IMR-90 (cell line): ENCODE results near the gene NR6A1. TPM values are rescaled to one million over a fixed set of nuclear protein-coding genes. Genes with fewer than 3 reads are reported as not detected.

ENCODE experiments used
- ATAC-seq: fragments of 200-7000 bp; cut with Tn5 transposase; 2 replicates; pipeline ENCODE4 v1.9.1; 2020; ENCODE audit warnings: low read depth, mild to moderate bottlenecking, moderate library complexity
- BruUV-seq: library from RNA; stranded (reverse); fragments of 400-500 nt; replicated peaks from 2 replicates; lab custom pipeline; 2021; lab: Mats Ljungman, UMichigan
- CTCF ChIA-PET: fragments of 300-600 bp; formaldehyde crosslinking; extraction: SDS; loops from one replicate; lab custom pipeline; 2021; ENCODE audit warnings: antibody characterized with exemption; lab: Yijun Ruan, JAX
- POLR2A ChIA-PET: fragments of 300-600 bp; sonication (Branson Sonifier 250); formaldehyde crosslinking; loops from one replicate; lab custom pipeline; 2022; ENCODE audit warnings: antibody characterized with exemption; ENCODE audit not compliant: unreplicated experiment; lab: Charles Lee
- DNase-seq: peaks from one replicate; pipeline ENCODE4 v3.0.0; 2013
- H2AFZ ChIP-seq: replicated peaks from 2 replicates; pipeline ENCODE3; 2013; ENCODE audit warnings: low read length, mild to moderate bottlenecking; ENCODE audit not compliant: poor library complexity
- H2AK5ac ChIP-seq: 2 replicates; pipeline ENCODE4 v1.6.1; 2013; ENCODE audit warnings: low read depth, low read length, inconsistent platforms
- H2AK9ac ChIP-seq: replicated peaks from 2 replicates; pipeline ENCODE3; 2013; ENCODE audit warnings: mild to moderate bottlenecking, low read depth, low read length, moderate library complexity; ENCODE audit not compliant: poor library complexity
- H2BK120ac ChIP-seq: 2 replicates; pipeline ENCODE4 v1.6.1; 2013; ENCODE audit warnings: low read depth, low read length, inconsistent platforms
- H2BK15ac ChIP-seq: 3 replicates; pipeline ENCODE4 v1.6.1; 2013; ENCODE audit warnings: low read depth, low read length, inconsistent platforms
- H2BK20ac ChIP-seq: 2 replicates; pipeline ENCODE4 v1.6.1; 2013; ENCODE audit warnings: low read depth, mild to moderate bottlenecking, inconsistent platforms, low read length, moderate library complexity
- H2BK5ac ChIP-seq: 2 replicates; pipeline ENCODE4 v1.6.1; 2013; ENCODE audit warnings: mild to moderate bottlenecking, low read depth, low read length, inconsistent platforms; ENCODE audit not compliant: poor library complexity, severe bottlenecking
- H3K14ac ChIP-seq: replicated peaks from 2 replicates; pipeline ENCODE4 v1.6.1; 2013; ENCODE audit warnings: low read depth, low read length, inconsistent platforms
- H3K18ac ChIP-seq: 2 replicates; pipeline ENCODE4 v1.6.1; 2013; ENCODE audit warnings: low read depth, low read length, control low read depth
- H3K23ac ChIP-seq: 2 replicates; pipeline ENCODE4 v1.6.1; 2013; ENCODE audit warnings: low read depth, low read length, inconsistent platforms
- H3K27ac ChIP-seq: 2 replicates; pipeline ENCODE4 v1.5.1; 2013; ENCODE audit warnings: mild to moderate bottlenecking, control low read depth, low read length; ENCODE audit not compliant: insufficient read depth
- H3K27me3 ChIP-seq: 2 replicates; pipeline ENCODE4 v1.6.1; 2013; ENCODE audit warnings: low read length; ENCODE audit not compliant: control insufficient read depth, insufficient read depth
- H3K36me3 ChIP-seq: 2 replicates; pipeline ENCODE4 v1.6.1; 2013; ENCODE audit warnings: low read length, mixed read lengths; ENCODE audit not compliant: control insufficient read depth, insufficient read depth
- H3K4ac ChIP-seq: 2 replicates; pipeline ENCODE4 v1.6.1; 2013; ENCODE audit warnings: low read depth, low read length, inconsistent platforms
- H3K4me1 ChIP-seq: 2 replicates; pipeline ENCODE4 v1.6.1; 2013; ENCODE audit warnings: low read length, mixed read lengths; ENCODE audit not compliant: control insufficient read depth, insufficient read depth
- H3K4me2 ChIP-seq: 2 replicates; pipeline ENCODE4 v1.6.1; 2013; ENCODE audit warnings: low read depth, mild to moderate bottlenecking, control low read depth, low read length, moderate library complexity
- H3K4me3 ChIP-seq: 2 replicates; pipeline ENCODE4 v1.5.1; 2013; ENCODE audit warnings: low read depth, mild to moderate bottlenecking, control low read depth, low read length, moderate library complexity; ENCODE audit not compliant: insufficient read depth
- H3K56ac ChIP-seq: 2 replicates; pipeline ENCODE4 v1.6.1; 2013; ENCODE audit warnings: low read length, inconsistent platforms; ENCODE audit not compliant: insufficient read depth; ENCODE audit errors: extremely low read depth
- H3K79me1 ChIP-seq, 2 experiments: 2 replicates each; pipeline ENCODE4 v1.6.1; 2013; ENCODE audit warnings: low read length in 2 of 2, inconsistent platforms in 1 of 2, low read depth in 1 of 2
- H3K9ac ChIP-seq: 2 replicates; pipeline ENCODE4 v1.6.1; 2013; ENCODE audit warnings: low read depth, low read length, control low read depth
- H3K9me1 ChIP-seq: 2 replicates; pipeline ENCODE4 v1.6.1; 2013; ENCODE audit warnings: low read length, inconsistent platforms; ENCODE audit not compliant: insufficient read depth
- H3K9me3 ChIP-seq: 2 replicates; pipeline ENCODE4 v1.6.1; 2013; ENCODE audit warnings: low read length; ENCODE audit not compliant: control insufficient read depth, insufficient read depth
- H4K20me1 ChIP-seq: 2 replicates; pipeline ENCODE4 v1.6.1; 2013; ENCODE audit warnings: low read length, inconsistent platforms; ENCODE audit not compliant: insufficient read depth
- H4K5ac ChIP-seq: 2 replicates; pipeline ENCODE4 v1.6.1; 2013; ENCODE audit warnings: mild to moderate bottlenecking, low read depth, low read length, control low read depth
- H4K8ac ChIP-seq, 2 experiments: 2 replicates each; pipeline ENCODE4 v1.6.1; 2013; ENCODE audit warnings: low read depth in 2 of 2, low read length in 2 of 2, control low read depth in 1 of 2, inconsistent platforms in 1 of 2
- H4K91ac ChIP-seq: 2 replicates; pipeline ENCODE4 v1.6.1; 2013; ENCODE audit warnings: low read depth, low read length, inconsistent platforms; ENCODE audit not compliant: insufficient read depth
- BHLHE40 ChIP-seq: fragments of 150-350 bp; IDR thresholded peaks from 2 replicates; pipeline ENCODE4 v1.6.1; 2016; ENCODE audit warnings: mild to moderate bottlenecking, low read depth, low read length
- CEBPB ChIP-seq: IDR thresholded peaks from 2 replicates; pipeline ENCODE4 v1.6.1; 2012; ENCODE audit warnings: low read depth, low read length, improper control_type of control experiment
- CHD1 ChIP-seq: IDR thresholded peaks from 2 replicates; pipeline ENCODE4 v1.6.1; 2012; ENCODE audit warnings: low read depth, low read length, improper control_type of control experiment
- CTCF ChIP-seq: conservative IDR thresholded peaks from 2 replicates; pipeline ENCODE4 v1.5.1; 2012; ENCODE audit warnings: mild to moderate bottlenecking, low read depth, low read length, improper control_type of control experiment
- ELK1 ChIP-seq: fragments of 150-350 bp; IDR thresholded peaks from 2 replicates; pipeline ENCODE4 v1.6.1; 2016; ENCODE audit warnings: low read depth, mild to moderate bottlenecking, low read length, moderate library complexity, borderline replicate concordance
- FOS ChIP-seq: fragments of 150-350 bp; IDR thresholded peaks from 2 replicates; pipeline ENCODE4 v1.6.1; 2016; ENCODE audit warnings: low read depth, low read length
- MAFK ChIP-seq: IDR thresholded peaks from 2 replicates; pipeline ENCODE4 v1.6.1; 2012; ENCODE audit warnings: low read depth, low read length, improper control_type of control experiment
- MAZ ChIP-seq: IDR thresholded peaks from 2 replicates; pipeline ENCODE4 v1.6.1; 2012; ENCODE audit warnings: low read depth, mild to moderate bottlenecking, low read length, improper control_type of control experiment, moderate library complexity, borderline replicate concordance
- MXI1 ChIP-seq: IDR thresholded peaks from 2 replicates; pipeline ENCODE4 v1.6.1; 2012; ENCODE audit warnings: low read depth, mild to moderate bottlenecking, low read length, moderate library complexity, borderline replicate concordance
- NFE2L2 ChIP-seq: fragments of 150-350 bp; IDR thresholded peaks from 2 replicates; pipeline ENCODE4 v1.6.1; 2016; ENCODE audit warnings: low read depth, mild to moderate bottlenecking, low read length
- POLR2A ChIP-seq: IDR thresholded peaks from 2 replicates; pipeline ENCODE4 v1.6.1; 2012; ENCODE audit warnings: mild to moderate bottlenecking, low read depth, low read length
- RAD21 ChIP-seq: IDR thresholded peaks from 2 replicates; pipeline ENCODE4 v1.6.1; 2012; ENCODE audit warnings: low read length, improper control_type of control experiment
- RCOR1 ChIP-seq: IDR thresholded peaks from 2 replicates; pipeline ENCODE4 v1.6.1; 2012; ENCODE audit warnings: mild to moderate bottlenecking, low read length, improper control_type of control experiment; ENCODE audit not compliant: insufficient replicate concordance
- RFX5 ChIP-seq: IDR thresholded peaks from 2 replicates; pipeline ENCODE4 v1.8.0; 2012; ENCODE audit warnings: low read depth, mild to moderate bottlenecking, low read length, moderate library complexity
- SMC3 ChIP-seq: fragments of 150-350 bp; IDR thresholded peaks from 2 replicates; pipeline ENCODE4 v1.6.1; 2016; ENCODE audit warnings: low read depth, mild to moderate bottlenecking, antibody characterized with exemption, low read length, moderate library complexity
- USF2 ChIP-seq: fragments of 150-350 bp; IDR thresholded peaks from 2 replicates; pipeline ENCODE4 v1.6.1; 2017; ENCODE audit warnings: mild to moderate bottlenecking, antibody characterized with exemption, low read length, low read depth
- WGBS, 2 experiments: methylation state at CpG; one replicate each; pipeline versions ENCODE4 v1.1.5 to v1.1.7; 2013; ENCODE audit warnings: missing lambda C conversion rate in 2 of 2; ENCODE audit not compliant: insufficient read length in 1 of 2; ENCODE audit errors: extremely low coverage in 2 of 2; 5-methylcytosine and 5-hydroxymethylcytosine counted together
- dilution Hi-C: fragments of 300-500 bp; cut with HindIII; formaldehyde crosslinking; loops from one replicate; pipeline ENCODE4 v1.14.3; 2018; ENCODE audit warnings: low sequenced_read_pairs; ENCODE audit not compliant: unreplicated experiment
- in situ Hi-C: fragments of 300-500 bp; cut with MboI; formaldehyde crosslinking; loops from 3 replicates; pipeline ENCODE4 v1.14.3; 2019; ENCODE audit warnings: low sequenced_read_pairs, inconsistent platforms, mixed read lengths
- intact Hi-C: fragments of 100-400 bp; cut with micrococcal nuclease; formaldehyde crosslinking; loops from 2 replicates; pipeline ENCODE4 v1.10.0; 2022
- polyA plus RNA-seq, 3 experiments: library from polyadenylated mRNA; depleted of rRNA; stranded (reverse); fragments of >200 nt; gene quantifications; 2 replicates each; pipeline ENCODE4 v1.2.3, GENCODE V29; 2012; ENCODE audit warnings: low replicate concordance in 1 of 3
- total RNA-seq: library from RNA; depleted of rRNA; stranded (reverse); fragments of >200 nt; gene quantifications from 2 replicates; pipeline ENCODE4 v1.2.3, GENCODE V29; 2012

NR6A1 gene
- total and polyA plus RNA-seq, 2 of the 4 experiments (the other 2 are of a cell fraction): 0.14 to 0.36 TPM

- H3K36me3 ChIP-seq: no peaks in the 10 kb centered on the region
- H4K91ac ChIP-seq: no peak overlapping the region
- H4K20me1 ChIP-seq: no peaks in the 10 kb centered on the region
- no peak overlapping the region for H4K5ac ChIP-seq
- no peak overlapping the region for H3K23ac ChIP-seq
- H2BK20ac ChIP-seq: no peak overlapping the region
- H3K56ac ChIP-seq: no peak overlapping the region
- no peaks in the 10 kb centered on the region for H3K79me1 ChIP-seq
- H2AK5ac ChIP-seq: no peak overlapping the region
- H3K27me3 ChIP-seq: peaks cover 87% of the 10 kb centered on the region
- dilution Hi-C loops: no loop called here
- H2AFZ ChIP-seq: no peak overlapping the region
- no peaks in the 10 kb centered on the region for H3K9me1 ChIP-seq
- H3K4me1 ChIP-seq: no peaks in the 10 kb centered on the region
- H3K4me2 ChIP-seq: no peak overlapping the region
- H3K9ac ChIP-seq: no peak overlapping the region
- no peak overlapping the region for H3K4ac ChIP-seq
- H2BK15ac ChIP-seq: no peak overlapping the region
- no peaks in the 10 kb centered on the region for H3K9me3 ChIP-seq
- H2BK5ac ChIP-seq: no peak overlapping the region
- H2BK120ac ChIP-seq: no peak overlapping the region
- no peak for DNase-seq
- CTCF ChIA-PET: no interaction called here
- intact Hi-C loops: no loop called here
- no peak overlapping the region for H3K14ac ChIP-seq
- no peak overlapping the region for H2AK9ac ChIP-seq
- TF ChIP-seq CHD1: no peak
- no peak for TF ChIP-seq MAFK
- no peak for TF ChIP-seq SMC3
- TF ChIP-seq CTCF: no peak
- no peak for TF ChIP-seq NFE2L2
- no peak for TF ChIP-seq POLR2A
- no peak for TF ChIP-seq MAZ
- TF ChIP-seq CEBPB: no peak
- no peak for TF ChIP-seq RAD21
- TF ChIP-seq USF2: no peak
- TF ChIP-seq FOS: no peak
- TF ChIP-seq BHLHE40: no peak
- no peak for TF ChIP-seq ELK1
- TF ChIP-seq RFX5: no peak
- no peak for TF ChIP-seq RCOR1
- no peak for TF ChIP-seq MXI1
- H4K8ac ChIP-seq: no peak overlapping the region
- WGBS, 2 experiments: 26% methylated on average over 4 of the region's 15 CpGs; no CpG with 5 or more reads in 1 of the 2 experiments
- in situ Hi-C loops: no loop called here
- POLR2A ChIA-PET: no interaction called here
- H3K27ac ChIP-seq: no peak overlapping the region
- ATAC-seq: no peak
- no peak overlapping the region for H3K4me3 ChIP-seq
- H3K18ac ChIP-seq: no peak overlapping the region
- no TSS peak for BruUV-seq
Observed at GRCh38 chr9:124496463-124496862, 274.6 kb downstream of the NR6A1 start.
